NCI-H2171 treated with DMSO at 0.1 percent for 48 hours (cell line): ENCODE data around the gene CCP110.
A peak's percentile ranks its signal among the peaks of the same experiment; 100 is the strongest.

Experiments used
- DNase-seq: peaks from one replicate; lab custom pipeline; 2025; lab: John Stamatoyannopoulos, UW

CCP110 gene

GRCh38 chr16:19523559-19524355 lies at the start of gene CCP110:
Gene CCP110, plus strand, starts transcription at chr16:19523942. Its CDS starts 3,940 bp downstream, at chr16:19527882.
- DNase-seq = peak; percentile 95

GRCh38 chr16:19474617-19475016 lies 49.1 kb upstream of the CCP110 start:
- no peak for DNase-seq

GRCh38 chr16:19478505-19478904 lies 45.2 kb upstream of the CCP110 start:
- DNase-seq = no peak

GRCh38 chr16:19479302-19479721 lies 44.4 kb upstream of the CCP110 start:
- no peak for DNase-seq

- DNase-seq = no peak
Observed at GRCh38 chr16:19481296-19481695, 42.4 kb upstream of the CCP110 start.

GRCh38 chr16:19481769-19482168 lies 42.0 kb upstream of the CCP110 start:
- no peak for DNase-seq

GRCh38 chr16:19482291-19482690 lies 41.5 kb upstream of the CCP110 start:
- DNase-seq = no peak

- no peak for DNase-seq
Observed at GRCh38 chr16:19484096-19484495, 39.6 kb upstream of the CCP110 start.

- no peak for DNase-seq
Observed at GRCh38 chr16:19485611-19486010, 38.1 kb upstream of the CCP110 start.

- no peak for DNase-seq
Observed at GRCh38 chr16:19486051-19486450, 37.7 kb upstream of the CCP110 start.

GRCh38 chr16:19486750-19487325 lies 36.9 kb upstream of the CCP110 start:
- DNase-seq = no peak

GRCh38 chr16:19488213-19488640 lies 35.5 kb upstream of the CCP110 start:
- no peak for DNase-seq

- DNase-seq = no peak
Observed at GRCh38 chr16:19490619-19491018, 33.1 kb upstream of the CCP110 start.

- no peak for DNase-seq
Observed at GRCh38 chr16:19497176-19497575, 26.6 kb upstream of the CCP110 start.

GRCh38 chr16:19499006-19499405 lies 24.7 kb upstream of the CCP110 start:
- DNase-seq = no peak

GRCh38 chr16:19499481-19499880 lies 24.3 kb upstream of the CCP110 start:
- DNase-seq = no peak

GRCh38 chr16:19502395-19503131 lies 21.2 kb upstream of the CCP110 start:
- DNase-seq = peak; percentile 69

GRCh38 chr16:19503461-19504075 lies 20.2 kb upstream of the CCP110 start:
- no peak for DNase-seq

GRCh38 chr16:19505600-19506303 lies 18.0 kb upstream of the CCP110 start:
- no peak for DNase-seq

- no peak for DNase-seq
Observed at GRCh38 chr16:19506965-19507364, 16.8 kb upstream of the CCP110 start.

- DNase-seq = no peak
Observed at GRCh38 chr16:19507867-19508266, 15.9 kb upstream of the CCP110 start.

- DNase-seq = no peak
Observed at GRCh38 chr16:19512297-19512696, 11.4 kb upstream of the CCP110 start.
